Lower leg skin (tissue), 4 donors: ENCODE measurements around the gene OAF. TPM values are rescaled to one million over a fixed set of nuclear protein-coding genes. Genes with fewer than 3 reads are reported as not detected.

Experiments used
- DNase-seq, 2 donors: peaks; one replicate each; pipeline ENCODE4 v3.0.0-alpha.2; 2019; ENCODE audit warnings: low spot score in 2 of 2
- H3K4me3 ChIP-seq: fragments of 200-600 bp; sonication (generic); 2 replicates; pipeline ENCODE4 v1.5.1; 2017; ENCODE audit warnings: mild to moderate bottlenecking, low read depth; ENCODE audit not compliant: poor library complexity, severe bottlenecking
- POLR2A ChIP-seq, 2 donors: fragments of 450-650 bp; IDR thresholded peaks; one replicate each; pipeline ENCODE4 v1.6.1; 2016 to 2017; ENCODE audit warnings: antibody characterized with exemption in 2 of 2, mild to moderate bottlenecking in 1 of 2, moderate library complexity in 1 of 2
- WGBS, 2 donors: methylation state at CpG; one replicate each; pipeline ENCODE4 v1.1.5; 2018; 5-methylcytosine and 5-hydroxymethylcytosine counted together
- intact Hi-C: fragments of 100-400 bp; cut with DNase I; formaldehyde crosslinking; loops from one replicate; pipeline ENCODE4 v1.15.0; 2023; ENCODE audit warnings: low total_unique reads
- total RNA-seq, 4 donors: library from RNA; depleted of rRNA; stranded (reverse); fragments of >200 nt; gene quantifications; one replicate each; pipeline ENCODE4 v1.1.0, GENCODE V29; 2016
- TF ChIP-seq, protein P1 (sequence below), 3 donors: fragments of 450-650 bp; IDR thresholded peaks; one replicate each; pipeline ENCODE4 v1.5.1; 2016; ENCODE audit warnings: antibody characterized with exemption in 3 of 3, mild to moderate bottlenecking in 3 of 3, moderate library complexity in 2 of 3

The OAF gene
- total RNA-seq, 4 donors from 2014 or later: 3.0 to 15.4 (median 9.1) TPM

DNA sequence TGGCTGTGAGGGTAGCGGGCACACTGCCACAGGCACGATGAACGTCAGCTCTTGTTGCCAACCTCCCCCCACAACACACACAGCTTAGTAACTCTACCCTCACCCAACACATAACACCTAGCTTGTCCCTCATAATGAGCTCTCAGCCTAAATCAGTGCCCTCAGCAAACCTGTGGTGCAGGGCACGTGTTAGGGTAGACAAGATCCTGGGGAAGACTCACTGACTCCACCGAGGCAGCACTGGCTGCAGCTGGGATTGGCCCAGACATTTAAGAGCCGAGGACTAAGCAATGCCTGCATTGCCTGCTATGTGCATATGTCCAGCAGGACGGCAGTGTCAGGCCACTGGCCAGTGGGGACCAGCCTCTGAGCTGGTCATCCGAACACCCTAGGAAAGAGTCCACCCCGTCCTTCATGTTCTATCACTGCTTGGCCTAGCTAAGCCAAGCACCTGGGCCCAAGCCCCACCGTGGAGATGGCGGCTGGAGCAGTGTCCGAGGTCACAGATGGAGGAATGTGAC, 40.0 kb upstream of the OAF start:
- no peak for DNase-seq
- intact Hi-C loops: loop anchor here (5.0 to 10.0 kb wide), 2 partner anchors 56 to 134 kb away; no protein-coding TSS in a partner anchor
- H3K4me3 ChIP-seq: no peak overlapping the region
- no peak for TF ChIP-seq POLR2A (IDR thresholded peaks at IDR 0.05)
- TF ChIP-seq, protein P1, sequence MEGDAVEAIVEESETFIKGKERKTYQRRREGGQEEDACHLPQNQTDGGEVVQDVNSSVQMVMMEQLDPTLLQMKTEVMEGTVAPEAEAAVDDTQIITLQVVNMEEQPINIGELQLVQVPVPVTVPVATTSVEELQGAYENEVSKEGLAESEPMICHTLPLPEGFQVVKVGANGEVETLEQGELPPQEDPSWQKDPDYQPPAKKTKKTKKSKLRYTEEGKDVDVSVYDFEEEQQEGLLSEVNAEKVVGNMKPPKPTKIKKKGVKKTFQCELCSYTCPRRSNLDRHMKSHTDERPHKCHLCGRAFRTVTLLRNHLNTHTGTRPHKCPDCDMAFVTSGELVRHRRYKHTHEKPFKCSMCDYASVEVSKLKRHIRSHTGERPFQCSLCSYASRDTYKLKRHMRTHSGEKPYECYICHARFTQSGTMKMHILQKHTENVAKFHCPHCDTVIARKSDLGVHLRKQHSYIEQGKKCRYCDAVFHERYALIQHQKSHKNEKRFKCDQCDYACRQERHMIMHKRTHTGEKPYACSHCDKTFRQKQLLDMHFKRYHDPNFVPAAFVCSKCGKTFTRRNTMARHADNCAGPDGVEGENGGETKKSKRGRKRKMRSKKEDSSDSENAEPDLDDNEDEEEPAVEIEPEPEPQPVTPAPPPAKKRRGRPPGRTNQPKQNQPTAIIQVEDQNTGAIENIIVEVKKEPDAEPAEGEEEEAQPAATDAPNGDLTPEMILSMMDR (IDR thresholded peaks at IDR 0.05): no peak
- 89 to 91% methylated on average over 11 to 12 of the region's 12 CpGs for WGBS, 2 donors

DNA sequence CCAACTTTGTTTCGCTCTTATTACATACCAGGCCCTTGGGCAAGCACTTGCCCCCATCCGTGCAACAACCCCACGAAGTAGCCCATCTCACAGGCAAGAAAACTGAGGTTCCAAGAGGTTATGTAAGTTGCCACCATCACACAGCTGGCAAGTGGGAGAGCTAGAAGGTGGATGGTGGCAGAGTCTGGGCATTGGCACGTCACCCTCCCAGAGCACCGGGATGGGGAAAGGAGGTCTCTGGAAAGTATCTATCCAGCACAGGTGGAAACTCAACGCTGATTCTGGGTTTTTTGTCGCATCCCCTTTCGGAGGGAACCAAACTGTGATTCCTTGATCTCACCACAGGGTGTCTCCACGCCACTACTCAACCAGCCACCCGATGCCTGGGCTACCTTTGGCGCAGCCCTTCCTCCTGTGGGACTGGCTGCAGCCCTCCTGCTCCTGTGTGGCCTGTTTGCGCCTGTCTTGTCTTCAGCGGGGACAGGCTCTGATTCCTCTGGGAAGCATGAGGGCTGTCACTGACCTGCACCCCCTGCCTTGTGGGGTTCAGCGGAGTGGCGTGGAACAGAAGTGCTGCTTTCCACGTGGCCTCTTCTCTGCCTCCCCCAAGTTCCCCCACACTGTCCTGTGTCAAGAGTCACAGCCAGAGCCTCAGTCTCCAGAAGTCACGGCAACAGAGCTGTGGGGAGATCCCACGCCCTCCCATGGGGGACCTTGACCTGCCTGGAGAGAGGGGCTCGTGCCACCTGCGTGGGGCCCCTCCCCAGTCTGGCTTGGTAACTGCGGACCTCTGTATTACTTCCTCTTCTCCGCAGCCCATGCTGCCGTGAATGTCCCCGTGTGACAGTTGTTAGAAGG, 38.5 kb upstream of the OAF start:
- TF ChIP-seq POLR2A (IDR thresholded peaks at IDR 0.05): no peak
- TF ChIP-seq, protein P1 (IDR thresholded peaks at IDR 0.05): peak in 1 of 3 donors; percentile 71
- DNase-seq: peak; percentile 66 to 91
- intact Hi-C loops: loop anchor here (5.0 to 10.0 kb wide), 2 partner anchors 55 to 133 kb away; no protein-coding TSS in a partner anchor
- no peak overlapping the region for H3K4me3 ChIP-seq
- 32 to 42% methylated on average over 21 to 24 of the region's 24 CpGs for WGBS, 2 donors

DNA sequence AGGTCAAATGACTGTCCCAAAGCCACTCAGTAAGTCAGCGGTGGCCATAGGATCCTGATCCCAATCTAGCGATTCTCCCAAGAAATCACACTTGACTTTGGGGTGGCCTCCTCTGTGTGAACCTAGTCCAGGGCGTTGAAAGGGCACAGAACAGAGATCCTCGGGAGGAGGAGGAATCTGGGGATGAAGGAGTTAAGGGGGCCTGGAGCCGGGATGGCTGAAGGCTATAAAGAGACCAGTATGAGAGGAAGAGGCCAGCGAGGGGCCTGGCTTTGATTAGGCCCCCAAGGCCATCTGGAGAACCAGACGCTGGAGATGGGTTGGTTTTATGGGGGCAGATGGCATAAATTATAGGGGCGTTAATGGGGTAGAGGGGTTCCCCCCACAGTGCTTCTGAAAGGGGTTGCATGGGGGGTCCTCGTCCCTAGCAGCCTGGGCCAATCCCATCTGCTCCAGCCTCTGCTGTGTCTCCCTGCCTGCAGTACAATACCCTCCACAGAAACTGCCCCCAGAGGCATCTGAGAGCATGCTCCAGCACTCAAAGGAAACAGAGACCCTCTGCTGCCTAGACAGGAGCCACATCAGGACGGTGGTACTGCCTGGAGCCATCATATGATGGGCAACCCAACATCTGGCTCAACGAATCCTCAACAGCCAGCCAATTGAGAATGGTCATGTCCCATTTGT, 37.7 kb upstream of the OAF start:
- TF ChIP-seq POLR2A (IDR thresholded peaks at IDR 0.05): no peak
- TF ChIP-seq, protein P1 (IDR thresholded peaks at IDR 0.05): no peak
- 71 to 72% methylated on average over 11 of the region's 11 CpGs for WGBS, 2 donors
- intact Hi-C loops: loop anchor here (5.0 to 10.0 kb wide), 2 partner anchors 54 to 132 kb away; no protein-coding TSS in a partner anchor
- DNase-seq: no peak
- H3K4me3 ChIP-seq: no peak overlapping the region

DNA sequence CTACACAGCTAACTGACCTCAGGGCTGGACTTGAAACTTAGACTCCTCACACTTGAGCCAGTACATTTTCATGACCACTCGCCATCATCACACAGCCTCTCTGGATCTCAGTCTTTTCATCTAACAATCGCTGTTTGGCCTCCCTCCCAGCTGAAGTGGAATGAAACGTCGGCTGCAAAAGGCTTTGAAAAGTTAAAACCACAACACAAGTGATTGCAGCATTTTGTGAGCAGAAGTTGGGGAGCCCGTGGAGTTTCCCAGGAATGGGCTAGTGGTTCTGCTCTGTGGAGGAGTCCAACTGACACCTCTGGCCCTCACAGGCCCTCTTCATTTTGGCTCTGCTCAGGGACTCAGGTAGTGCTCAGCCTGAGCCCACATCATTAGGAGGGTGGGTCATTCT, 37.0 kb upstream of the OAF start:
- no peak overlapping the region for H3K4me3 ChIP-seq
- TF ChIP-seq, protein P1 (IDR thresholded peaks at IDR 0.05): no peak
- TF ChIP-seq POLR2A (IDR thresholded peaks at IDR 0.05): no peak
- intact Hi-C loops: loop anchor here (5.0 to 10.0 kb wide), 2 partner anchors 53 to 131 kb away; no protein-coding TSS in a partner anchor
- WGBS, 2 donors: 53 to 72% methylated on average over 5 of the region's 5 CpGs
- DNase-seq: no peak

DNA sequence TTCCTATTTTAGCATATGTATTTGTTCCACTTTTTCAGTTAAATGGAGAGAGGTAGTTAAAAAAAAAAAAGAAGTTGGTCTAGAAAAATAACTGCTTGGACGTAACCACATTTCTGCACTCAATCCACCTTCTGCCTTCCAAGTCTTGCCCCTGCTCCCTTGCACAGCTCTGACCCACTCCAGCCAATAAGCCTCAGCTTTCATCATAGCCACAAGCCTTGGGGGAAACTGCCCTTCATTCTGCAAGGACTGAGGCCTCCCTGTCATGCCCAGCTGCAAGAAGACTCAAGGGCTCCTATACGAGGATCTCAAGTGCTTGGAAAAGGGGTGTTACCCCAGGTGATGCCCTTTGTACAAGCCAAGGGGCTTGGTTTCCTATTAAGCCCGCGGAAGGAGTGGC, 36.0 kb upstream of the OAF start:
- 74 to 81% methylated on average over 4 of the region's 4 CpGs for WGBS, 2 donors
- H3K4me3 ChIP-seq: no peak overlapping the region
- no peak for DNase-seq
- intact Hi-C loops: loop anchor here (5.0 to 10.0 kb wide), 2 partner anchors 52 to 130 kb away; no protein-coding TSS in a partner anchor
- no peak for TF ChIP-seq POLR2A (IDR thresholded peaks at IDR 0.05)
- TF ChIP-seq, protein P1 (IDR thresholded peaks at IDR 0.05): no peak
